ENCODE results near the gene FSCN2.

GRCh38 chr17:81535480-81536298 is 7.5 kb downstream of the FSCN2 start:
- TF ChIP-seq CTCF (IDR thresholded peaks at IDR 0.05 in 4 of 5, conservative IDR thresholded peaks at IDR 0.05 in 1 of 5) (no peak), POLR2A (IDR thresholded peaks at IDR 0.05) (no peak)
